Liver (tissue), 9 donors: Measurements from ENCODE around the gene MFSD1. TPM values are rescaled to one million over a fixed set of nuclear protein-coding genes. Genes with fewer than 3 reads are reported as not detected.

ENCODE experiments used
- DNase-seq: peaks from one replicate; pipeline ENCODE4 v3.0.0-alpha.2; 2017; ENCODE audit warnings: low spot score
- H3K27ac ChIP-seq, 2 donors: one replicate each; pipeline ENCODE4 v1.7.0; 2013; ENCODE audit warnings: inconsistent platforms in 2 of 2, low read length in 2 of 2, control low read depth in 1 of 2, low read depth in 1 of 2, mild to moderate bottlenecking in 1 of 2
- H3K27me3 ChIP-seq, 4 donors: one replicate each; pipeline versions ENCODE4 v1.6.1 to v1.7.0; 2013; ENCODE audit warnings: low read length in 3 of 4, inconsistent platforms in 1 of 4, mild to moderate bottlenecking in 1 of 4, moderate library complexity in 1 of 4; ENCODE audit not compliant: control insufficient read depth in 4 of 4, insufficient read depth in 4 of 4
- H3K36me3 ChIP-seq, 4 donors: one replicate each; pipeline versions ENCODE4 v1.6.1 to v1.7.0; 2013; ENCODE audit warnings: low read length in 3 of 4, mild to moderate bottlenecking in 3 of 4, low read depth in 1 of 4, moderate library complexity in 1 of 4; ENCODE audit not compliant: control insufficient read depth in 4 of 4, insufficient read depth in 3 of 4
- H3K4me1 ChIP-seq, 4 donors: one replicate each; pipeline versions ENCODE4 v1.6.1 to v1.7.0; 2013; ENCODE audit warnings: low read length in 3 of 4, mild to moderate bottlenecking in 3 of 4, moderate library complexity in 1 of 4; ENCODE audit not compliant: control insufficient read depth in 4 of 4, insufficient read depth in 4 of 4
- H3K4me3 ChIP-seq, 3 donors: one replicate each; pipeline versions ENCODE4 v1.6.1 to v1.7.0; 2013; ENCODE audit warnings: low read length in 3 of 3, control low read depth in 1 of 3, low read depth in 1 of 3, mild to moderate bottlenecking in 1 of 3
- H3K9ac ChIP-seq, 2 donors: one replicate each; pipeline ENCODE4 v1.7.0; 2013; ENCODE audit warnings: low read length in 2 of 2, mild to moderate bottlenecking in 2 of 2, moderate library complexity in 2 of 2, control low read depth in 1 of 2, low read depth in 1 of 2
- H3K9me3 ChIP-seq, 4 donors: one replicate each; pipeline versions ENCODE4 v1.6.1 to v1.7.0; 2013; ENCODE audit warnings: low read length in 3 of 4; ENCODE audit not compliant: control insufficient read depth in 4 of 4
- EGR1 ChIP-seq, 2 donors: IDR thresholded peaks; 2 replicates each; pipeline ENCODE4 v1.6.1; 2016 to 2018; ENCODE audit warnings: antibody characterized with exemption in 2 of 2, low read depth in 2 of 2
- FOXA1 ChIP-seq: IDR thresholded peaks from 2 replicates; pipeline ENCODE4 v1.6.1; 2016; ENCODE audit warnings: antibody characterized with exemption
- FOXA2 ChIP-seq: IDR thresholded peaks from 2 replicates; pipeline ENCODE4 v1.6.1; 2016; ENCODE audit warnings: antibody characterized with exemption
- GABPA ChIP-seq, 2 donors: IDR thresholded peaks in 1 of 2; conservative IDR thresholded peaks in 1 of 2; 2 replicates each; pipeline ENCODE4 v1.6.1; 2016; ENCODE audit warnings: antibody characterized with exemption in 2 of 2, mild to moderate bottlenecking in 1 of 2, moderate library complexity in 1 of 2
- HNF4A ChIP-seq, 2 donors: conservative IDR thresholded peaks; 2 replicates each; pipeline ENCODE4 v1.6.1; 2016; ENCODE audit warnings: antibody characterized with exemption in 2 of 2, mild to moderate bottlenecking in 2 of 2
- HNF4G ChIP-seq: IDR thresholded peaks from 2 replicates; pipeline ENCODE4 v1.6.1; 2016; ENCODE audit warnings: antibody characterized with exemption
- JUND ChIP-seq, 2 donors: IDR thresholded peaks; 2 replicates each; pipeline ENCODE4 v1.6.1; 2016; ENCODE audit warnings: antibody characterized with exemption in 2 of 2
- NR2F2 ChIP-seq: IDR thresholded peaks from 2 replicates; pipeline ENCODE4 v1.6.1; 2016; ENCODE audit warnings: antibody characterized with exemption
- RAD21 ChIP-seq, 2 donors: IDR thresholded peaks; 2 replicates each; pipeline ENCODE4 v1.6.1; 2016; ENCODE audit warnings: antibody characterized with exemption in 2 of 2, mild to moderate bottlenecking in 2 of 2
- RXRA ChIP-seq, 2 donors: IDR thresholded peaks; 2 replicates each; pipeline ENCODE4 v1.6.1; 2017 to 2018; ENCODE audit warnings: antibody characterized with exemption in 2 of 2, mild to moderate bottlenecking in 1 of 2
- SP1 ChIP-seq: IDR thresholded peaks from 2 replicates; pipeline ENCODE4 v1.6.1; 2018; ENCODE audit warnings: antibody characterized with exemption, mild to moderate bottlenecking
- YY1 ChIP-seq: IDR thresholded peaks from 2 replicates; pipeline ENCODE4 v1.6.1; 2016; ENCODE audit warnings: antibody characterized with exemption, mild to moderate bottlenecking
- WGBS: extraction: QIAGEN DNeasy Blood & Tissue Kit; methylation state at CpG from one replicate; pipeline ENCODE4 v1.1.7; 2013; 5-methylcytosine and 5-hydroxymethylcytosine counted together
- polyA plus RNA-seq, 2 donors: library from polyadenylated mRNA; stranded (reverse) in 1 of 2; unstranded in 1 of 2; fragments of 200-250 nt in 1 of 2; fragments of >200 nt in 1 of 2; fragmentation: Nextera tagmentation in 1 of 2; extraction: Ambion mirVana in 1 of 2; gene quantifications; one replicate each; pipeline versions ENCODE4 v1.2.1 to v1.2.3, GENCODE V29; 2013 to 2015
- total RNA-seq, 2 donors: library from RNA; depleted of rRNA; stranded (reverse); fragments of >200 nt; gene quantifications; one replicate each; pipeline ENCODE4 v1.2.3, GENCODE V29; 2014
- TF ChIP-seq, protein P1 (sequence below): IDR thresholded peaks from 2 replicates; pipeline ENCODE4 v1.6.1; 2016; ENCODE audit warnings: antibody characterized with exemption, mild to moderate bottlenecking
- TF ChIP-seq, protein P2 (sequence below): IDR thresholded peaks from 2 replicates; pipeline ENCODE4 v1.6.1; 2016; ENCODE audit warnings: antibody characterized with exemption
- TF ChIP-seq, protein P3 (sequence below): fragments of 150-350 bp; IDR thresholded peaks from 2 replicates; pipeline ENCODE4 v1.5.1; 2017; ENCODE audit warnings: improper control_type of control experiment, low read depth, low read length; ENCODE audit not compliant: missing input control
- TF ChIP-seq, protein P4 (sequence below): IDR thresholded peaks from 2 replicates; pipeline ENCODE4 v1.6.1; 2016; ENCODE audit warnings: antibody characterized with exemption
- TF ChIP-seq, protein P5 (sequence below): IDR thresholded peaks from 2 replicates; pipeline ENCODE4 v1.6.1; 2016; ENCODE audit warnings: antibody characterized with exemption
- donor health status: healthy.
- donor health status: healthy.
- donor health status: healthy.
- donor health status: healthy.
- donor health status: healthy.

Gene MFSD1
- total and polyA plus RNA-seq, 4 donors = 30.4 to 84.7 (median 60.3) TPM

DNA sequence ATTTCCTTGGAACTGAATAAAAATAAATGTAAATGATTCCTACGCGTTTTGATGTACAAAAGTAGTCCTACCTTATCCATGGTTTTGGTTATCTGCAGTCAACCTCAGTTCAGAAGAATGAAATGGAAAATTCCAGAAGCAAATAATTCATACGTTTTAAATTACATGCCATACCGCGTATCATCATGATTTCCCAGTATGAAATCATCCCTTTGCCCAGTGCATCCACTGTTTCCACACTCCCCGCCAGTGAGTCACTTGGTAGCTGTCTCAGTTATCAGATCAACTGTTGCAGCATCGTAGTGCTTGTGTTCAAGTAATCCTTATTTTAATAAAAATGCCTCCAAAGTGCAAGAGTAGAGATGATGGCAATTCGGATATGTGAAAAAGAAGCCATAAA lies 9.1 kb upstream of the MFSD1 start:
- Histone ChIP-seq H3K4me3 (no peak overlapping the region), H3K9me3 (no peaks in the 10 kb centered on the region), H3K27ac (no peak overlapping the region), H3K27me3 (no peaks in the 10 kb centered on the region), H3K9ac (no peak overlapping the region), H3K36me3 (no peaks in the 10 kb centered on the region), H3K4me1 (peaks cover 0 to 4% (median 2%) of the 10 kb centered on the region in 4 donors)
- DNase-seq = no peak
- 69% methylated on average over 8 of the region's 8 CpGs for WGBS
- TF ChIP-seq, protein P1, sequence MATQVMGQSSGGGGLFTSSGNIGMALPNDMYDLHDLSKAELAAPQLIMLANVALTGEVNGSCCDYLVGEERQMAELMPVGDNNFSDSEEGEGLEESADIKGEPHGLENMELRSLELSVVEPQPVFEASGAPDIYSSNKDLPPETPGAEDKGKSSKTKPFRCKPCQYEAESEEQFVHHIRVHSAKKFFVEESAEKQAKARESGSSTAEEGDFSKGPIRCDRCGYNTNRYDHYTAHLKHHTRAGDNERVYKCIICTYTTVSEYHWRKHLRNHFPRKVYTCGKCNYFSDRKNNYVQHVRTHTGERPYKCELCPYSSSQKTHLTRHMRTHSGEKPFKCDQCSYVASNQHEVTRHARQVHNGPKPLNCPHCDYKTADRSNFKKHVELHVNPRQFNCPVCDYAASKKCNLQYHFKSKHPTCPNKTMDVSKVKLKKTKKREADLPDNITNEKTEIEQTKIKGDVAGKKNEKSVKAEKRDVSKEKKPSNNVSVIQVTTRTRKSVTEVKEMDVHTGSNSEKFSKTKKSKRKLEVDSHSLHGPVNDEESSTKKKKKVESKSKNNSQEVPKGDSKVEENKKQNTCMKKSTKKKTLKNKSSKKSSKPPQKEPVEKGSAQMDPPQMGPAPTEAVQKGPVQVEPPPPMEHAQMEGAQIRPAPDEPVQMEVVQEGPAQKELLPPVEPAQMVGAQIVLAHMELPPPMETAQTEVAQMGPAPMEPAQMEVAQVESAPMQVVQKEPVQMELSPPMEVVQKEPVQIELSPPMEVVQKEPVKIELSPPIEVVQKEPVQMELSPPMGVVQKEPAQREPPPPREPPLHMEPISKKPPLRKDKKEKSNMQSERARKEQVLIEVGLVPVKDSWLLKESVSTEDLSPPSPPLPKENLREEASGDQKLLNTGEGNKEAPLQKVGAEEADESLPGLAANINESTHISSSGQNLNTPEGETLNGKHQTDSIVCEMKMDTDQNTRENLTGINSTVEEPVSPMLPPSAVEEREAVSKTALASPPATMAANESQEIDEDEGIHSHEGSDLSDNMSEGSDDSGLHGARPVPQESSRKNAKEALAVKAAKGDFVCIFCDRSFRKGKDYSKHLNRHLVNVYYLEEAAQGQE = no peak
- TF ChIP-seq, protein P2, sequence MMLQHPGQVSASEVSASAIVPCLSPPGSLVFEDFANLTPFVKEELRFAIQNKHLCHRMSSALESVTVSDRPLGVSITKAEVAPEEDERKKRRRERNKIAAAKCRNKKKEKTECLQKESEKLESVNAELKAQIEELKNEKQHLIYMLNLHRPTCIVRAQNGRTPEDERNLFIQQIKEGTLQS = no peak
- TF ChIP-seq NR2F2 = no peak
- TF ChIP-seq, protein P3, sequence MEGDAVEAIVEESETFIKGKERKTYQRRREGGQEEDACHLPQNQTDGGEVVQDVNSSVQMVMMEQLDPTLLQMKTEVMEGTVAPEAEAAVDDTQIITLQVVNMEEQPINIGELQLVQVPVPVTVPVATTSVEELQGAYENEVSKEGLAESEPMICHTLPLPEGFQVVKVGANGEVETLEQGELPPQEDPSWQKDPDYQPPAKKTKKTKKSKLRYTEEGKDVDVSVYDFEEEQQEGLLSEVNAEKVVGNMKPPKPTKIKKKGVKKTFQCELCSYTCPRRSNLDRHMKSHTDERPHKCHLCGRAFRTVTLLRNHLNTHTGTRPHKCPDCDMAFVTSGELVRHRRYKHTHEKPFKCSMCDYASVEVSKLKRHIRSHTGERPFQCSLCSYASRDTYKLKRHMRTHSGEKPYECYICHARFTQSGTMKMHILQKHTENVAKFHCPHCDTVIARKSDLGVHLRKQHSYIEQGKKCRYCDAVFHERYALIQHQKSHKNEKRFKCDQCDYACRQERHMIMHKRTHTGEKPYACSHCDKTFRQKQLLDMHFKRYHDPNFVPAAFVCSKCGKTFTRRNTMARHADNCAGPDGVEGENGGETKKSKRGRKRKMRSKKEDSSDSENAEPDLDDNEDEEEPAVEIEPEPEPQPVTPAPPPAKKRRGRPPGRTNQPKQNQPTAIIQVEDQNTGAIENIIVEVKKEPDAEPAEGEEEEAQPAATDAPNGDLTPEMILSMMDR = no peak
- TF ChIP-seq FOXA2 = no peak
- TF ChIP-seq EGR1 (IDR thresholded peaks at IDR 0.05; ENCODE audit: low read depth in 2 of 2) = no peak
- TF ChIP-seq RXRA (IDR thresholded peaks at IDR 0.05) = no peak
- no peak for TF ChIP-seq JUND (IDR thresholded peaks at IDR 0.05)
- no peak for TF ChIP-seq FOXA1
- no peak for TF ChIP-seq RAD21 (IDR thresholded peaks at IDR 0.05)
- TF ChIP-seq, protein P4, sequence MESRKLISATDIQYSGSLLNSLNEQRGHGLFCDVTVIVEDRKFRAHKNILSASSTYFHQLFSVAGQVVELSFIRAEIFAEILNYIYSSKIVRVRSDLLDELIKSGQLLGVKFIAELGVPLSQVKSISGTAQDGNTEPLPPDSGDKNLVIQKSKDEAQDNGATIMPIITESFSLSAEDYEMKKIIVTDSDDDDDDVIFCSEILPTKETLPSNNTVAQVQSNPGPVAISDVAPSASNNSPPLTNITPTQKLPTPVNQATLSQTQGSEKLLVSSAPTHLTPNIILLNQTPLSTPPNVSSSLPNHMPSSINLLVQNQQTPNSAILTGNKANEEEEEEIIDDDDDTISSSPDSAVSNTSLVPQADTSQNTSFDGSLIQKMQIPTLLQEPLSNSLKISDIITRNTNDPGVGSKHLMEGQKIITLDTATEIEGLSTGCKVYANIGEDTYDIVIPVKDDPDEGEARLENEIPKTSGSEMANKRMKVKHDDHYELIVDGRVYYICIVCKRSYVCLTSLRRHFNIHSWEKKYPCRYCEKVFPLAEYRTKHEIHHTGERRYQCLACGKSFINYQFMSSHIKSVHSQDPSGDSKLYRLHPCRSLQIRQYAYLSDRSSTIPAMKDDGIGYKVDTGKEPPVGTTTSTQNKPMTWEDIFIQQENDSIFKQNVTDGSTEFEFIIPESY = no peak
- no peak for TF ChIP-seq HNF4G
- TF ChIP-seq, protein P5, sequence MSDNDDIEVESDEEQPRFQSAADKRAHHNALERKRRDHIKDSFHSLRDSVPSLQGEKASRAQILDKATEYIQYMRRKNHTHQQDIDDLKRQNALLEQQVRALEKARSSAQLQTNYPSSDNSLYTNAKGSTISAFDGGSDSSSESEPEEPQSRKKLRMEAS = no peak
- no peak for TF ChIP-seq SP1
- TF ChIP-seq YY1 = no peak
- TF ChIP-seq HNF4A (conservative IDR thresholded peaks at IDR 0.05) = no peak

DNA sequence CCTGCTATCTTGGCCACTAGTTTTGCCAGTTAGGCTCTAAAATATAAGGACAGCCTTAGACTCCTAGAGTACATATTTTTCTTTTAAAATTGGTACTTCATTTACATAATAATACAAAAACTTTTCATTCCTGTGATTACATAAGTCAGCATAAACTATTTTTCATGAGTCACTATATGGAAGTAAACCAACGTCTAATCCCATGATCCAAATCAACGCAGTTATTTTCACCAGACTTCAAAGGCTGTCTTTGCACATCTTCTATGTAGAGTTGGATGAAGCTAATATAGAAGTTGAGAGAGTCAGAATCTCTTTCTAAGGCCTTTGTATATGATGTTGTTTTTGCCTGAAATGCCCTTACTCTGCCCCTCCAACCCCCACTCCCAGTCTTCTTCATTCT lies 7.6 kb upstream of the MFSD1 start:
- Histone ChIP-seq H3K9me3 (no peaks in the 10 kb centered on the region), H3K36me3 (no peaks in the 10 kb centered on the region), H3K4me1 (peaks cover 0 to 4% (median 2%) of the 10 kb centered on the region in 4 donors), H3K4me3 (no peak overlapping the region), H3K9ac (no peak overlapping the region), H3K27ac (no peak overlapping the region), H3K27me3 (no peaks in the 10 kb centered on the region)
- no peak for DNase-seq
- WGBS = 96% methylated on average over 2 of the region's 2 CpGs
- TF ChIP-seq FOXA2 (no peak), HNF4G (no peak), RXRA (IDR thresholded peaks at IDR 0.05) (no peak), HNF4A (conservative IDR thresholded peaks at IDR 0.05) (no peak), GABPA (IDR thresholded peaks at IDR 0.05 in 1 of 2, conservative IDR thresholded peaks at IDR 0.05 in 1 of 2) (no peak), FOXA1 (no peak), EGR1 (IDR thresholded peaks at IDR 0.05; ENCODE audit: low read depth in 2 of 2) (no peak), JUND (IDR thresholded peaks at IDR 0.05) (no peak)
- TF ChIP-seq, protein P5 = no peak
- TF ChIP-seq, protein P3 = no peak
- TF ChIP-seq, protein P4 = no peak
- TF ChIP-seq, protein P2 = no peak
